ENCODE measurements around the gene CCT2.
"Not testable (repeated sequence)": the region's sequence is repeated elsewhere in the genome, so short reads cannot be mapped to it uniquely, and the experiment has no call there.

Gene CCT2

DNA sequence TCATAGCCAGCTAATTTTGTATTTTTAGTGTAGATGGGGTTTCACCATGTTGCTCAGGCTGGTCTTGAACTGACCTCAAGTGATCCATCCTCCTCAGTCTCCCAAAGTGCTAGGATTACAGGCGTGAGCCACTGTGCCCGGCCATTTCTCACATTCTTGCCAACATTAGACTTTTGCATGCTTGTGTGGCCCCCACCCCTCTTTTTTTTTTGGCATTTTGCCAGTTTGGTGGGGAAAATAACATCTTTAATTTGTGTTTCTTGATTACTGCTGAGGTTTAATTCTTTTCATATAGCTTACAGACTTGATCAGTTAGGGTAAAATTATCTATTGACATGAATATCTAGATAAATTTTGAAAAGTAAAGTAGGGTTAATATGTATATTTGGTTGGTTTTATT lies 3.8 kb downstream of the CCT2 start:
- DNase-seq (ENCODE audit: low spot score) = no peak

DNA sequence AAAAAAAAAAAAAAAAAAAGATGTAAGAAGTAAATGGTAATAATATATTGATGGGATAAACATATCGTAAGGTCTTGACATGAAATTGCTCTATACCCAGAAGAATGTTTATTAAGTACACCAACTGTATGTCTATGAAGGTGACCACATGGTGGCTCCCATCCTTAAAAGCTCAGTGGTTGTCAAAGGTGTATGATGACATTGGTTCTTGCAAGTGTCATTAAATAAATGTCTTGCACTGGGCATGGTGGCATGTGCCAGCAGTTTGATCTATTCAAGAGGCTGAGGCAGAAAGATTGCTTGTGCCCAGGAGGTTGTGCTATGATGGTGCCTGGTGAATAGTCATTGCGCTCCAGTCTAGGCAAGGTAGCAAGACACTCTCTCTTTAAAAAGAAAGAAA lies 10.4 kb downstream of the CCT2 start:
- DNase-seq (ENCODE audit: low spot score) = no peak

DNA sequence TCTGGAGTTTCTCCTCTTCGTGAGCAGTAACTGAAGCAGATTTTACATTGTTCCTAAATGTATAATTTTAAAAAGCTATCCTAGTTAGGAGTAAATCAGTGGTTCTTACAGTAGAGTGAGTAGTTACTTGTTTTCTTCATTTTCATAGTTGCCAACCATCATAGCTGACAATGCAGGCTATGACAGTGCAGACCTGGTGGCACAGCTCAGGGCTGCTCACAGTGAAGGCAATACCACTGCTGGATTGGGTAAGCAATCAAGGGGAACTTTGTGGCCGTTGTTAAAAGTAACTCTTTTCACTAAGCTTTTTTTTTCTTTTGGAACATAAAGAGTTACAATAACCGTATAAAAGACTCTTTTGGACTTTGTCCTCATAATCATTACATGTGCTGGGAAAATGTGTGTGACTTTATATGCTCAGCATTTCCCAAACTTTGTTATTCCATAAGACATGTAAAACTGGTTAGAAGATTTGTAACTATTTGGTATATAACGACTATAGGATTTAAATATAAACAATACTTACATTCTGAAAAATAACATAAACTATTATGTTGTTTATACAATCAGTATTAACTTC lies 13.0 kb downstream of the CCT2 start:
- DNase-seq (ENCODE audit: low spot score) = no peak

DNA sequence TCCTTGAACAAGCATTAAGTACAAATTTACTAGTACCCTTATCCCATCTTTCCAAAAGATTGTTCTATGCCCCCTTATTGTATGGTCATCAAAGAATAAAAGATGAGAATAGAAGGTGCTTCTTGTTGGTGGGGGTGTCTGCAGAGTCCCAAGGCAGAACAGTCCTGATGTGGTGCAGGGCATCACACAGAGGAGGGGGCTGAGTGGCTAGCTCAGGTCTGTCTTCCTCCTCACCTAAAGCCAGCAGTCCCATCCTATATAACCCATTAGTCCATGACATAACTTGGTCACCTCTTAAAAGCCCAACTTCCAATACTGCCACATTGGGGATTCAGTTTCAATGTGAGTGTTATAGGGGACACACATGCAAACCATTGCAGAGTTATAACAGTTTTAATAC lies 15.5 kb downstream of the CCT2 start:
- no peak for DNase-seq (ENCODE audit: low spot score)

DNA sequence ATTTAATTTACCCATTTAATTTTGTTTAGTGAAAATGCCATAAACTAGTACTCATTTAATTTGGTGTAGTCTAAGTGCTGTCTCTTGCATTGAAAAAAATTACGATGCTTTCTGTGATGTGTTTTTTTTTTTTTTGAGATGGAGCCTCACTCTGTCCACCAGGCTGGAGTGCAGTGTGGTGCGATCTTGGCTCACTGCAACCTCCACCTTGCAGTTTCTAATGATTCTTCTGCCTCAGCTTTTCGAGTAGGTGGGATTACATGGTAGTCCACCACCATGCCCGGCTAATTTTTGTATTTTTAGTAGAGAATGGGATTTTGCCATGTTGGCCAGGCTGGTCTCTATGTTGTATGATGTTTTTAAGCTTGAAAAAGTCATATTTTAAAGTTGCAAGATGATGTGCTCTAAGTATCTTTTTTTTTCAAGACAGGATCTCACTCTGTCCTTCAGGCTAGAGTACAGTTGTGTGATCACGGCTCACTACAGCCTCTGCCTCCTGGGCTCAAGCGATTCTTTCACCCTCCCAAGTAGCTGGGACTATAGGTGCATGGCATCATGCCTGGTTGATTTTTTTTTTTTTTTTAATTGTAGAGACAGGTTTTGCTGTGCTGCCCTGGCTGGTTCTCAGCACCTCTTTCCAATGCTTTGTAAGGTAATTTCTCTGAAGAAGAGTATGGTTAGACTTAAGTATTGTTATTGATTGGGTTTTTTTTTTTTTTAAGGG lies 16.9 kb downstream of the CCT2 start:
- DNase-seq (ENCODE audit: low spot score) = no peak

DNA sequence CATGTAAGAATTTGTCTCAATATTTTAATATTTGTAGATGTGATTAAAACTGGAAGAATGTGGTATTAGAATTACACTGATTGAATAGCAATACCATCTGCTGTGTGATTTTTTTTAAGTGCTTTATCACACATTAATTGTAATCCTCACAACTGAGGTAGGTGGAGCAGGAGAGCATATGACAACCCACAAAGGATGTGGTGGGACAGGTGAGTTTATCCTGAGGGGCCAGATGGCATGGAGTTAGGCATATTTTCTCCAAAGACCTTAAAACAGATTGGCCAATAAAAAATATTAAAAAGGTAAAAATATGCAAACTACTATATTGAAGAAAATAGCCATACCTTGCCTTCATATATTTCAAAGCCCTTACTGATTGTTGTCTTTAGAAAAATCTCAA lies 17.7 kb downstream of the CCT2 start:
- no peak for DNase-seq (ENCODE audit: low spot score)

DNA sequence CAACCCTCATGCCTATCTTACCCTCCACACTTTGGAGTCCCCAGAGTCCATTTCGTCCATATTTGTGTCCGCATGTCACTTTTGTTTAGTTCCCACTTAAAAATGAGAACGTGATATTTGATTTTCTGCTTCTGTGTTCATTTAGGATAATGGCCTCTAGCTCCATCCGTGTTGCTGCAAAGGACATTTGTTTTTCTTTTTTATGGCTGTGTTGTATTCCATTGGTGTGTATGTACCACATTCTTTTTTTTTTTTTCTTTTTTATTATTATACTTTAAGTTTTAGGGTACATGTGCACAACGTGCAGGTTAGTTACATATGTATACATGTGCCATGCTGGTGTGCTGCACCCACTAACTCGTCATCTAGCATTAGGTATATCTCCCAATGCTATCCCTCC lies 18.3 kb downstream of the CCT2 start:
- not testable (repeated sequence) for DNase-seq (ENCODE audit: low spot score)

DNA sequence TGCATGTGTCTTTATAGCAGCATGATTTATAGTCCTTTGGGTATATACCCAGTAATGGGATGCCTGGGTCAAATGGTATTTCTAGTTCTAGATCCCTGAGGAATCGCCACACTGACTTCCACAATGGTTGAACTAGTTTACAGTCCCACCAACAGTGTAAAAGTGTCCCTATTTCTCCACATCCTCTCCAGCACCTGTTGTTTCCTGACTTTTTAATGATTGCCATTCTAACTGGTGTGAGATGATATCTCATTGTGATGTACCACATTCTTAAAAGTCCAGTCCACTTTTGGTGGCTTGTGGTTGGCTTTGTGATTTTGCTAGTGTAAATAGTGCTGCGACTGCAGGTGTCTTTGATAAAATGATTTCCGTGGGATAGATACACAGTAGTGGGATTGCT lies 19.0 kb downstream of the CCT2 start:
- not testable (repeated sequence) for DNase-seq (ENCODE audit: low spot score)

DNA sequence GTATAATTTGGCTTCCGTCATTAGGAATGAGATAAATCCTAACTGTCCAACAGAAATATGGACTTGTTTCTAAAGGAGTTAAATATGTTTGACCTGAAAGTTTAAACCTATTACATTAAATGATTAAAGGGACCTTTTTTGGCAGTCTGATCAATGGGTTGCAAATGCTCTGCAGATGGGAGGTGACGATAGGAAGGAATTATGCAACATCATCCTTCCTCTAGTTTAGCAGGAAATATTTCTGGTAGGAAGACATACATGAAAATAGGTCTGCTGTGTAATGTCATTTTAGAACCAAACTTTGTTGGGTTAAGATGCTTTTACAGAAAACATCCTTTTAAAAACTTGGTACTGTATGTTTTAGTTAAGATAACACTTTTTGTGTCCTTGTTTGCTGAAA lies 22.9 kb downstream of the CCT2 start:
- no peak for DNase-seq (ENCODE audit: low spot score)

DNA sequence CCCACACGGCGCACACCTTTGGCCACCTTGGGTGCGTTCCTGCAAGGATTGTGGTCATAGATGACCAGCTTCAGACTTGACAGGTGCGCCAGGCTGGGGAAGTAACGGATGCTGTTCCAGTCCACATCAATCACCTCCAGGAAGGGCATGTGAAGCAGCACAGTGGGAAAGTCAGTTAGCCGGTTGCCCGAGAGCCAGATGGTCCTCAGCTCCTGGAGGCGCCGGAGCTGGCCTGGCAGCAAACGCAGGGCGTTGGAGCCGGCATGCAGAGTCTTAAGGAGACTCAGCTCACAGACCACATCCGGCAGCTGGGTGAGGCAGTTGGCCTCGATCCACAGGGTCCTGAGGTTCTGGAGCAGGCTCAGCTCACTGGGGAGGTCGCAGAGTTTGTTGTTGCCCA lies 24.9 kb downstream of the CCT2 start:
- no peak for DNase-seq (ENCODE audit: low spot score)

DNA sequence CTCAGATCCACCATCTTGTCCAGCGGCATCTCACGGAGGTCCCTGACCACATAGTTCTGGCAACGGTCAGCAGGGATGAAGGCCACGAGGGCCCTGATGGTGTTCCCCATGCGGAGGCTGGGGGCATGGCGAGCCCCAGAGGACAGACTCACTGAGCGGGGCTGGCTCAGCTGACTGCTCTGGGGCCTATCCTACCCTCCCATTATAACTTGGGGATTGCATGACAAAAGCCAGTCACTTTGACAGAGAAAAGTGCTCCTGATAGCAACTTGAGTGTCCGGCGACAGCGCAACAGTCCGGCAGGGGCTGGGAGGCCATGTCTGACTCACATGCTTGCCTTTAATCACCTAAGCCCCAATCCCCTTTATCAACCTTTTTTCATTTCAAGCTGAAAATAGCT lies 25.5 kb downstream of the CCT2 start, which contains the start of gene LRRC10:
Gene LRRC10 (minus strand): TSS at position 179 of the 400 bp plus-strand sequence. CDS start 69 bp downstream, at position 110.
- no peak for DNase-seq (ENCODE audit: low spot score)

DNA sequence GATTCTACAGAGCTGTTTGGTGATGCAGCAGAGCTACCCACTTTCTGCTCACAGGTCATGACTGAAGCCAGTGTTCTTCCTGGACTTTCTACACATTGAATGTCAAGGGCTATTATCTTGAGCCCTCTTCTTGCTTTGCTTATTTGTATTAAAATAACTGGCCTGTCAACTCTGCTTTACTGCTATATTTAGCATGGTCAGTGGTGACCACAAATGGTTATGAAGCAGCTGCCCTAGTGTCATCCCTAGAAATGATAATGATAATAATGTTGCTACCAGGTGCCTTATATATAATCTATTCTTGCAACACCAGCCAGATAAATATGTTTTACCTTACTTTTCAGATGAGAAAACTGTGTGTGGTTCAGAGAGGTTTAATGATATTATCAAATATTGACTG lies 28.1 kb downstream of the CCT2 start:
- DNase-seq (ENCODE audit: low spot score) = no peak

DNA sequence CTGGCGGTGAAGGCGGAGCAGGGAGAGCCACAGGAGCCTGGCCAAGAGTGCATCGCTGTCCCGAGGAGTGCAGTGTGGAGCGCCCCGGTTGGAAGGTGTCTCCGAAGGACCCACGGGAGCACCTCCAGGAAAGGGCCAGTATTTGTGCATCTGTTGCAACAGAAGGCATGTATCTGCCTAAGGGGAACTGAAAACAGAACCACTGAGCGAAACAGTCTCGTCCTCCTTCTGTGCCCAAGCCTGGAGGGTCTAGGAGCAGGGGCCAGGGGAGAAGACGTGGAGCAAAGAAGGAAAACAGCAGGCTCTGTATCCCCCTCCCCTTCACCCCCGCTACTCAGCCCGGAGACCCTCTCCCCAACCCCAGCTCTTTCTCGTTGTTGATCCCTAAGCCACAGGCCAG lies 30.8 kb downstream of the CCT2 start:
- no peak for DNase-seq (ENCODE audit: low spot score)

DNA sequence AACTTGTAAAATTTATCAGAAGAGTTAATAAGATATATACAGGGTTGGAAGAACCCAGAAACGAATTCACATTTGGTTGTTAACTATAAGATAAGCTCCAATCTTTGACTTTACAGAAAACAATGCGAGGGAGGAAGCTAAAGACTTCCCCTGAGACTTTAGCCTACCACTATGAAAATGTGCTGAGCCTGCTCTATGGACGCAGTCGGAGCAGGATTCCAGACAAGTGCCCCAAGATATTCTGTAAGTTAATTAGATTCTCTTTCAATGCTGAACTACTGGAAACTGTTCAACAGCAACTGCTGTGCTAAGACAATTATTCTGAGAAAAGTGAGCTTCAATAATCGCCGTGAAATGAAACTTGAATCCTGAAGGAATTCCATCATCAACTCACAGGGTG lies 33.8 kb downstream of the CCT2 start:
- DNase-seq (ENCODE audit: low spot score) = no peak

DNA sequence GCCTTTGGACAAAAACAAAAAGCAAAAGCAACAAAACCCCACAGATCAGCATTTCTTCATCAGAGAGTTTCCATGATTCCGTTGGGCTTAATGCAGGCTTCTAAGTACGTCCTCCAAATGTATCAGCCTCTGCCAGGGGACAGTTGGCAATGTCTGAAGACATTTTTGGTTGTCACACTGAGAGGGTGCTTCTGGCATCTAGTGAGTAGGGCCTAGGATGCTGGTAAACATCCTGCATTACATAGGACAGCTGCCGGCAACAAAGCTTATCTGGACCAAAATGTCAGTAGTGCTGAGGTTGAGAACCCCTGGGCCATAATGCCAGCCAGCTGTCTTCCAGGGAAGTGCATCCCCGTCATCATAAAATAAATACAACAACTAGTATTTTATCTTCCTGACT lies 34.8 kb downstream of the CCT2 start:
- no peak for DNase-seq (ENCODE audit: low spot score)

DNA sequence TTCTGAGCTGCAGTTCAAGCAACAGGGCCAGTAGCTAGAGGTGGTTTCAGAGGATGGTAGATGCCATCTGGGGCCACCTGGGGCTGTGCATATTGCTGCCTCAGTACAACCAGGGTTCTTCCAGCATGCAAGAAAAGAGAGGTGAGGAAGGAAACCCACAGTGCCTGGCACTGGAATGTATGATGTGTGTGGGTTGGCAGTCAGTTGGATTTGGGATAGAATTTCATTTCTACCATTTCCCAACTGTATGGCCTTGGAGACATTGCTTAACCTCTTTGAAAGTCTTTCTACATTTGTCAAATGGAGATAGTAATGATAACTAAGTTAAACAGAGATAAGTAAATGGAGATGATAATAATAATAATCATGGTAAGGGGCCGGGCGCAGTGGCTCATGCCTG lies 35.7 kb downstream of the CCT2 start:
- DNase-seq (ENCODE audit: low spot score) = no peak

DNA sequence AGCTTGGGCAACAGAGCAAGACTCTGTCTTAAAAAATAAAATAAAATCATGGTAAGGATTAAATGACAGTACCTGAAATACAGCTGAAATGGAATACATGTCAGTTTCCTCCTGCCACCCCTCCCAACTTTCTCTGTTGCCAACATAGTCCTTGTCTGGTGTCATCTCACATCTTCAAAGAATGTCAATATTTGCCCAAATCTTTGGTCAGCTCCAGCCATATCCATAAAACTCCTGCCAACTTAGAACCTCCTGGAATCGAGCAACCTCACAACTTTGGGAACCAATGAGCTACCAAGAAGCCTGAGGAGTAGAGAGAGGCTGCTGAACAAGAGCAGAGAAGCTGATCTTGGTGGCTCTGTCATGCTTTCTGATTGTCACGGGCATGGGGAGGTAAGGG lies 36.3 kb downstream of the CCT2 start:
- DNase-seq (ENCODE audit: low spot score) = no peak

DNA sequence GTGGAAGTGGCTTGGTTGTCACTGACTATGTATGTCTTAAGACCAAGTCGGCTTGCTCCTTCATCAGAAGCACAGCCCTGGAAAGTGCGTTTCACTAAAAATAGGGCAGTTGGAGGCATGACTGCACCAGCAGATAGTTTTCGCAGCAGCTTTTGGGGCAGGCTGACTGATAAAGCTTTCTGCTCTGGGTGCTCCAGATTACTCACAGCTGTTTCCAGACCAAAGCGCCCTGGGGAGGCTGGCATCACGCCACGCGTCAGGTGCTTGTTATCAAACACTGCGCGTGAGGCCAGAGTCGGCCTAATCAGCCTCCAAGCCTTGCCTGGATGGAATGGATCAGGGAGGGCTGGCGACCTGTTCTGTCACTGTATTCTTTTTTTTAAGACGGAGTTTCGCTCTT lies 38.7 kb downstream of the CCT2 start:
- no peak for DNase-seq (ENCODE audit: low spot score)

DNA sequence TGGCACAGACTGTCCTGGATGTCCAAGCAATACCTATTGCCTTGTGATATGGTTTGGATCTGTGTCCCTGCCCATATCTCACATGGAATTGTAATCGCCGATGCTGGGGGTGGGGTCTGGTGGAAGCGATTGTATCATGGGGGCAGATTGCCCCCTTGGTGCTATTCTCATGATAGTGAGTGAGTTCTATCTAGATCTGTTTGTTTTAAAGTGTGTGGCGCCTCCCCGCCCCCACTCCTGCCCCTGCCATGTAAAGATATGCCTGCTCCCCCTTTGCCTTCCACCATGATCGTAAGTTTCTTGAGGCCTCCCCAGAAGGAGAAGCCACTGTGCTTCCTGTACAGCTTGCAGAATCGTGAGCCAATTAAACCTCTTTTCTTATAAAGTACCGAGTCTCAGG lies 42.2 kb downstream of the CCT2 start:
- no peak for DNase-seq (ENCODE audit: low spot score)

DNA sequence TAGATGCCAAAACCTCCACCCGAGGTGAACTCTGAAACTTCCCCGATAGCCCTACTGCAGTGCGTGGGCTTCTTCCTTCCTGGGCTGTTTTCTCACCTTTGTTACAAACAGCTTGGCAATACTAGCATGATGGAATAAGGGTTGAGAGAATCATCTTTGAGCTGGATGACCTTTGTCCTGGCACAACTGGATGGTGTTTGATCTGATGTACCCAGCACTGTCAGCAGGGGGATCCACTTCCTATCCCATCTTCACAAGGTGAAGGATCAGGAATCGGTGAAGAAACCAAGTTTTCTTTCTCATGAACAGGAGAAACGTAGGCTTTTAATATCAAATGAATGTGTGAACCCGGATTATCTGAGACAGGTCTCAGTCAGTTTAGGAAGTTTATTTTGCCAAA lies 44.9 kb downstream of the CCT2 start:
- peak; percentile 3 for DNase-seq (ENCODE audit: low spot score)

DNA sequence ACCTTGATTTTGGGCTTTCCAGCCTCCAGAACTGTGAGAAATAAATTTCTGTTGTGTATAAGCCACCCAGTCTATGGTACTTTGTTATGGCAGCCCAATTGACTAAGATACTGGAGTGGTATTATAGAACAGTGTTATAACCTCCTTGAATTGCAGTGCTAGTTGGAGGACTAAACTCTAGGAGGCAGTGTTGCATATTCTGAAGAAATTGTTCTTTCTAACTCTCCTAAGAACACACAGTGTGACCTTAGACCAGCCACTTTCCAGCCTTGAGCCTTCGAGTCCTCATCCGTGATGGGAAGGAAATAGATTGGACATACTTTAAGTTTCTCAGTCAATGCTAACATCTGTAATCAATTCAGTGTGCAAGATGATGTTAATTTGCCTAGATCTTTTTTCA lies 47.8 kb downstream of the CCT2 start:
- no peak for DNase-seq (ENCODE audit: low spot score)

DNA sequence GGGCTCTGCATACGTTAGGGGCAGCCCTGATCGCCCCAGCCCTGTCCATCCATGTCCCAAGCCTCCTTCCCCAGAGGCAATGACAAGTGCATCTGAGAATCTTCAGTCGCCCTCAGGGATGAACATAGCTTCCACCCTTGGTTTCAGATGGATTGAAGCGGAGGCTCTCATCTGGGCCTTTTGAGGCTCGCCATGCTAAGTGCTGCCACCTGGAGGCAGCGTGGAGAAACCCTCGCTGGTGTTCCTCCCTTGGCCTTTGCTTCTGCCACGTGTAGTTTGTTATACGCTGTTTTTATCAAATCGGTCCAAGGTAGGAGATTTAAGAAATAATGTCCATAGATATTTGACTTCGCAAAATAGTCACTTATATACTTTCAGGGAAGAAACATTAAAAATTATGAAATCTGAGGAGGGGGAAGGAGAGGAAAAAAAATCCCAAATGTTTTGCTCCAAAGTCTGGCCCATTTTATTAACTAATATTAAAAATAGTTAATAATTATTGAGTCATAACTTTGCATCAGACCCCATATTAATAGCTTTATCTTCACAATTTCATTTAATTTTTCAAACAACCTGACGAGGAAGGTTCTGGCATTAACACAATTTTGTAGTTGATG lies 54.2 kb downstream of the CCT2 start:
- DNase-seq (ENCODE audit: low spot score) = peak; percentile 51

DNA sequence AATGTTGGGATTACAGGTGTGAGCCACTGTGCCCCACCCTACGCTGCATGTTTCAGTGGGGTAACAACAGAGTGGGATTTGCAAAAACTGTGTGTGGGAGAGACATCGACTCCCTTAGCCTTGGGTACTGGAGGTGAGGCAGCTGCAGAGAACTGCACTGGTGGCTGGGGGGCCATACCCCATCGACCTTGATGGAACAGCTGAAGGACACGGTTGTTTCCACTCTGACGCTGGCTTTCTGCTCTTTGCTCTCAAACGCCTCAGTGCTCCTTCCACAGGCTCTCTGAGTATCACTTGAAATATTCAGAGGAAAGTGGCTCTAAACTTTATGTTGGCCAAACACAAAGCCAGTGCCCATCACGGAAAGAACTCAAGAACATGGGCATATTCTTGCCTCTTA lies 56.3 kb downstream of the CCT2 start:
- no peak for DNase-seq (ENCODE audit: low spot score)

DNA sequence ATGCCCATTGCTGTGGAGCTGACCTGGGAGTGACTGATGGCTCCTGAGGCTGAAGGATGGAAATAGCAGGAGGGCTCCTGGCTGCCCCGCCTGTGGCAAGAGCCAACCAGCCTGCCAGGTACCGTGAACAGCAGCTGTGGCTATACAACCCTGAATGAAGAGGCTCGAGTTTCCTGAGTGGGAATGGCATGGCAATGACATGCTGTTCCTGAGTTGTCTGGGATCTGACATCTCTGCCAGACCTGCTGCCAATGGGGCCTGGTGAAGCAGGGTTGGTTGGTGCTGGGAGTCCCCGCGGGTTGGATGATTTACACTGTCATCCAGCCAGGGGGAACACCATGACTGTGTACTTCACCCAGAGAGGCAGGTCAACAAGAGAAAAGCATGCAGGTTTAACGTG lies 57.3 kb downstream of the CCT2 start:
- no peak for DNase-seq (ENCODE audit: low spot score)
